Mesodermal cell (in vitro differentiated cells): ENCODE data around the gene SLC38A11.
"Not testable (repeated sequence)": the region's sequence is repeated elsewhere in the genome, so short reads cannot be mapped to it uniquely, and the experiment has no call there.

Experiments used
- H3K27ac ChIP-seq: 2 replicates; pipeline ENCODE4 v1.7.0; 2013; ENCODE audit warnings: mild to moderate bottlenecking, low read depth, low read length, moderate library complexity; ENCODE audit not compliant: severe bottlenecking
- H3K36me3 ChIP-seq: 2 replicates; pipeline ENCODE4 v1.7.1; 2013; ENCODE audit warnings: mild to moderate bottlenecking, low read length, moderate library complexity; ENCODE audit not compliant: control insufficient read depth, insufficient read depth
- H3K4me1 ChIP-seq: one replicate; pipeline ENCODE4 v1.7.1; 2013; ENCODE audit warnings: mild to moderate bottlenecking, low read length; ENCODE audit not compliant: insufficient read depth, control insufficient read depth, poor library complexity, severe bottlenecking
- H3K4me3 ChIP-seq: 2 replicates; pipeline ENCODE4 v1.7.0; 2013; ENCODE audit warnings: low read length, control low read depth, mild to moderate bottlenecking; ENCODE audit not compliant: insufficient read depth, poor library complexity, severe bottlenecking; ENCODE audit errors: extremely low read depth
- H3K9me3 ChIP-seq: 2 replicates; pipeline ENCODE4 v1.7.1; 2013; ENCODE audit warnings: mild to moderate bottlenecking, low read length, moderate library complexity; ENCODE audit not compliant: control insufficient read depth
- WGBS, 2 experiments: methylation state at CpG; one replicate each; pipeline ENCODE4 v1.1.5; 2013; ENCODE audit warnings: missing lambda C conversion rate in 2 of 2; ENCODE audit not compliant: insufficient coverage in 2 of 2; 5-methylcytosine and 5-hydroxymethylcytosine counted together

SLC38A11 gene

DNA sequence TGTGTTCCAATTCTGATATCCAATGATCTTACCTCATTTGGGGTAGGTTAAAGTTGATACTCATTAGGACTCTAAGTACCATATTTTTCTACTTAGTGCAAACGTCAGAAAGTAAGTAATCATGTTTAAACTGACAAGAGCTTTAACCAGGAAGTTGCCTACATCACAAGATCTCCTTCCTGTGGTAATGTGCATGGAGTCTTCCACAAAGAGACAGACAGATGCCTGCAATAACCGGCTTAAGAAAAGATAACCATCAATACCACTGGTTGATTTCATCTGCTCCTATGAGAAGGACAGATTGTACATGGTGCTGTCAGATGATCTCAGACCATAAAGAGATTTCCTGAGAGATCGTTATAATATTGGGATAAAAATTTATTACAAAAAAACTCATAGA lies 33.5 kb upstream of the SLC38A11 start:
- peaks cover 18% of the 10 kb centered on the region for H3K4me1 ChIP-seq
- H3K36me3 ChIP-seq, H3K4me3 ChIP-seq, H3K9me3 ChIP-seq, H3K27ac ChIP-seq: not testable (repeated sequence)
- no CpG with 5 or more reads among the region's 3 CpGs for WGBS, 2 experiments

DNA sequence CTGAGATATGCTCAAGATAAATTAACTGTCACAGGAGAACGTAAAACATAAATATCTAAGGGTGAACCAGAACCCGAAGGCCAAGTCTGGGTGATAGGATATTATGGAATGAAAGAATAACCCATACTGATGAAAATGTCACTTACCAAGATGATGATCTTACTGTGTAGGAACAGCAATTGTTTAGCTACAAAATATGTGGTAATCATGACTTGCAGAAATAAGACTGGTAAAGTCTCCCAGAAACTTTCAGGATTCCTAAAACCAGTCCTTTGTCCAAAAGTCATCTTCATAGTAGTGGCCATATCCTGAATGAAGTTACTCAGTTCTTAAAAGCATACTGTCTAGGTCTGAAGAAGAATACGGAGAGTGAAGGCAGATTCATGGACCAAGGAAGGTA lies 30.7 kb upstream of the SLC38A11 start:
- not testable (repeated sequence) for H3K9me3 ChIP-seq, H3K4me3 ChIP-seq, H3K4me1 ChIP-seq, H3K27ac ChIP-seq, H3K36me3 ChIP-seq
- 86 to 100% methylated on average over 1 of the region's 3 CpGs for WGBS, 2 experiments

DNA sequence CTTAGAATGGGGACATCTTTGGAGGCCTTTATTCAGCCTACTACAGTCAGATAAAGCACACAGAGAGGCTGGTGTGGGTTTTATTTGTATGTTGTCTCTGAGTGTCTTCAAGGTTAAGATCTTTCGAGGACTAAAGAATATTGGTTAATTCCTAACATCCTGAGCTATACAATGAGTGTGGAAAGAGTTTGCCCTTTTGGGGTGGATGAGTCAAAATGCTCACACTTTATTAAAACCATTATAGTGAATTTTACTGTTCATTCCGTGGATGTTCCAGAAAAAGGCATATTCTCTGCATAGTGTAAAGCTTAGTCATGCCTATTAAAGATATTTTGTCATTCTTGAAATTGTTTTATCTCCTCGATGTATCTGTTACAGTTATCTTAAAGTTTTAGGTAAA lies 29.1 kb upstream of the SLC38A11 start:
- Histone ChIP-seq H3K4me3 (no peak overlapping the region), H3K9me3 (peaks cover 8% of the 10 kb centered on the region), H3K4me1 (peaks cover 12% of the 10 kb centered on the region), H3K27ac (no peak overlapping the region), H3K36me3 (no peaks in the 10 kb centered on the region)
- no CpG with 5 or more reads among the region's 3 CpGs for WGBS, 2 experiments

DNA sequence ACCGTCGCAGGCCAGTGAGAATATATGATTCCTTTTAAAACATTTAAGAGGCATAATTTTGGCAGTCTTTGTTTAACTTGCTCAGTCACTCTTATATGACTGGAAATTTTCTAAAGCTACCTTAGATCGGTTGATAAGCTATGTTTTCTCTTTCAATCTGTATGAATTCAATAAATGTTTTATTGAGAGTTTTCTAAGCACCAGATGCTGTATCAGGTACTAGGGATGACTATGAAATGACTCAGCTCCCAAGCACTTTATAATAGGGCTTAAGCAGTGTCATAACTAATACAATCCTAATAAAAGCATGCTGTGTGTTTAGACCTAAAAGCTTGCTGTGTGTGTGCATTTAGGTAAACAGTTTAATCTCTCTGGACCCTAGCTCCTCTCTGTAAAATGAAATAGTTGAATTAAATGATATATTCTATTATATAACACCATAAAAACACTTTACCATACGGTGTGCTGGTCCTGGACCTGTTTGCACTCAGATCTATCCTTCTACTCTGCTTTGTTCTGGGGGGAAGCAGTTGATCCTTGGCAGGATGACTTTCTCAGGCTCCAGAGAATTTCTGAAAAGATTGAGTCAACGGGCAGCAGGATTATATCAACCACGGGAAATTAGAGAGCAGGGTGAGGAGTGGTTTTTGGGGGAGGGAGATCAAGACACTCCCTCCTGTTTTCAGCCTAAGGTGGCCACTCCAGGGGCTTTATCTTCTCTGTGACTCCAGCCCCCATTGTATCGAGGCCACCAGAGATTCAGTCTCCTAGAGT lies 26.1 kb upstream of the SLC38A11 start:
- Histone ChIP-seq H3K27ac (peak overlapping the region; percentile 62), H3K9me3 (peaks cover 8% of the 10 kb centered on the region), H3K4me3 (no peak overlapping the region), H3K4me1 (peaks cover 12% of the 10 kb centered on the region), H3K36me3 (no peaks in the 10 kb centered on the region)
- 86 to 88% methylated on average over 1 to 6 of the region's 7 CpGs for WGBS, 2 experiments

DNA sequence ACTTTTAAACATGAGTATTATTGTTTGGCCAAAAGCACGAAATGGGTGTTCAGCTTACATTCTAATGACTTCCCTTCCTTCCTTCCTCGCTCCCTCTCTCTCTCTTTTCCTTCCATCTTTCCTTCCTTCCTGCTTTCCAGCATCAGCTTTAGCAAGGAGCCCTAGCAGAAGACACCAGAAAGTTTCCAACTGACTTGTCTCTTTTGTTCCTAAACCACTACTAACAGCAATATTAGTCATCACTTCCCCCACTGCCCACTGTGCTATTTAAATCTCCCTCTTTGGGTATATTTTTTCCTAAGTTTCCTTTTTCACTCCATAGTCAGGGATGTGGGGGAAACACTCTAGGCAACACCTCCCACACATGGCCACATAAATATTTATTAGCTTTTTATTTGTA lies 25.4 kb upstream of the SLC38A11 start:
- Histone ChIP-seq H3K27ac (peak overlapping the region; percentile 62), H3K4me1 (peaks cover 12% of the 10 kb centered on the region)
- WGBS, 2 experiments, result 88% methylated on average over 1 of the region's 2 CpGs; no CpG with 5 or more reads in 1 of the 2 experiments
- H3K36me3 ChIP-seq, H3K4me3 ChIP-seq, H3K9me3 ChIP-seq: not testable (repeated sequence)

DNA sequence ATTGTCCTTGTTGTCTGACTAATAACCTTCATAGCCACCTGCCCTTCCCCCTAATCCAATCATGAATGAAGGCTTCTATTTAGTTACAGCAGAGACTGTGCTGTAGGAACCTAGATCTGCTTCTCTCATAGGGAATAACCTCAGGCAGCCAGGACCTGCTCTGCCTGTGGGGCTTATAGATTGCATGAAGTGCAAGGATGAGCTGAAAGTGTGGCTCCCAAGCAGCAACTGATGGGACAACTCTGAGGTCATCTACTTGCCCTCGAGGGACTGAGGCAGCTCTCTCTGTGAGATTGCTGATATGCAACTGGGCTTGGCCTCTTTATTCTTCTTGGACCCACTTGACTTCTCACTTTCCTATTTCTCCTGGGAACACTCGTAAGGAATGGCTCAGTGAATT lies 23.8 kb upstream of the SLC38A11 start:
- 85 to 88% methylated on average over 1 of the region's 2 CpGs for WGBS, 2 experiments
- no peak overlapping the region for H3K27ac ChIP-seq
- no peak overlapping the region for H3K4me3 ChIP-seq
- H3K4me1 ChIP-seq, result peaks cover 12% of the 10 kb centered on the region
- no peaks in the 10 kb centered on the region for H3K36me3 ChIP-seq
- peaks cover 4% of the 10 kb centered on the region for H3K9me3 ChIP-seq

DNA sequence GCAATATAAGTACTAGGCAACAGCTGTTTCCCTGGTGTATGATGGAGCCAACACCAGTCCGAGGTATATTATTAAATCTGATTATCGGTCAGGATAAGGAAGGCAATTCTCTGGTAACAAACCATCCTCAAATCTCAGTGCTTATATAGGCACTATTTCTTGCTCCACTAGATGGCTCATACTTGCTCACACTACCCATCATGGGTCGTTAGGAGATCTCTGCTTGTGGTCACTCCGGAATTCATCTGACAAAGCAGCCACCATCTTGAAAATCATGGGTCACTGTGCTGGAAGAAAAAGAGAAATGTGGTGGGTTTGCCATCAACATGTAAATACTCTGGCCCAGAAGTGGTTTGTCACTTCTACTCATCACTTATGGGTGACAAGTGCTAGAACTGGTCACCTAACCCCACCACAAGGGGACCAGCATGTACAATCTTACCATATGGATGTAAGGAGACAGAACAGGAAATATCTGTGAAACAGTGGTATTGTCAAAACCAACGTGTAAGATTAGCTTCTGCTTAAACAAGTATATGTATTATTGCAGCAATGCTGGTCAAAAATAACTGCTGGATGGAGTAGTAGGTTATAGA lies 21.6 kb upstream of the SLC38A11 start:
- not testable (repeated sequence) for H3K4me1 ChIP-seq, H3K9me3 ChIP-seq, H3K36me3 ChIP-seq, H3K4me3 ChIP-seq, H3K27ac ChIP-seq
- 92 to 94% methylated on average over 3 of the region's 5 CpGs for WGBS, 2 experiments

DNA sequence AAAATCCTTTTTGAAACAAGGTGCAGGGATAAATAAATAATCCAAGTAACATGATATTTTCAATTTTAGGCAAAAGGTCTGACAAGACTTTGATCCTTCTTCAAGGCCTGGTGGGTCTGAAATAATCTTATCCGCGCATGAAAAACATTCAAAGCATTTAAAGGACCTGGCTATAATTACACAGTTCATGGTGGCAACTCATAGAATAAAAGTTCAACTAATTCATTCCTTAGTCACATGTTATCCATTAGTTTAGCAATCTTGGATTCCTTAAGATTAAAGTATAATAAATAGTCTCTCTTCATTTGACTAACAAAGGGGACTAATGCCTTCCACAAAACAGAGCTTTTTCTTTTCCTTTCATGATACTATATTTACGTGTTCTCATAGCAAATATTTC lies 21.0 kb upstream of the SLC38A11 start:
- peaks cover 6% of the 10 kb centered on the region for H3K4me1 ChIP-seq
- H3K9me3 ChIP-seq, result no peaks in the 10 kb centered on the region
- no peak overlapping the region for H3K27ac ChIP-seq
- no peak overlapping the region for H3K4me3 ChIP-seq
- H3K36me3 ChIP-seq, result no peaks in the 10 kb centered on the region
- 100% methylated on average over 1 of the region's 3 CpGs; no CpG with 5 or more reads in 1 of the 2 experiments for WGBS, 2 experiments

DNA sequence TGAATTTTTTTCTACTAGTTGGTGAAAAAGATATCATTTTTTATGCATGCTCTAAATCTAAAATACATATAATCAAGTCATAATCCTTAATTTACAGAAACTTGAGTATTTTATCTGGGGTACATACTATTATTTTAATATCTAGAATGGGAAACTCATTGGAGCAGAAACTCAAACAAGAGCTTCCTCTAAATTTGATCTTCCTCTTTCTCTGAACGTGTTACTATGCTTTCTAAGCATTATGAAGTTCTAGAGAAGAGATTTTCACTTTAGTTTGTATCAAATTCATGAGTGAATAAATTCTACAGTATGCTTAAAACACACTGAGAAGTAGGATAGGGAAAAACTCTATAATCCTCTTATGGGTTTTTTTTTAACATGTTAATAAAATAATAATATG lies 20.6 kb upstream of the SLC38A11 start:
- no peak overlapping the region for H3K27ac ChIP-seq

DNA sequence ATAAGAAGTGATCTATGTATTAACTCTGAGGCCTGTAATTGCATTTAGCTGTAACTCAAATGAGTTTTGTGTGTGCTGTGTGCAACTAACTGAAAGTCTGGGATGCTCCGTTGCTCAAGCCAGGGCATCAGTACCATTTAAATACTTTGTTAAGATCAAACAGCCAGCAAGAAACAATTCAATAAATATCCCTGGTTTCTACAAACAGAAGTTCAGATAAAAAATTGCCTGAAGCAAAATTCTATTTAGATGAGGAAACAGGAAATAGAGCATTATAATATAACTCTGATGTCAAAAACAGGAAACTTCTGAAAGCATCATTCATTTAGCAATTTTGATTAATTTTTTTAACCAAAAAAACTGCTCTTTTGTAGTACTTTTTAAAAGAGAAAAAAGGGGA lies 18.9 kb upstream of the SLC38A11 start:
- WGBS, 2 experiments, result no CpG with 5 or more reads among the region's 1 CpG
- Histone ChIP-seq H3K4me3 (no peak overlapping the region), H3K36me3 (no peaks in the 10 kb centered on the region), H3K27ac (no peak overlapping the region), H3K9me3 (no peaks in the 10 kb centered on the region), H3K4me1 (no peaks in the 10 kb centered on the region)

More for the DNA sequence above, 20.6 kb upstream of the SLC38A11 start:
- no peak overlapping the region for H3K4me3 ChIP-seq
- no CpG with 5 or more reads among the region's 1 CpG for WGBS, 2 experiments
- H3K9me3 ChIP-seq, result no peaks in the 10 kb centered on the region
- peaks cover 6% of the 10 kb centered on the region for H3K4me1 ChIP-seq
- H3K36me3 ChIP-seq, result no peaks in the 10 kb centered on the region

DNA sequence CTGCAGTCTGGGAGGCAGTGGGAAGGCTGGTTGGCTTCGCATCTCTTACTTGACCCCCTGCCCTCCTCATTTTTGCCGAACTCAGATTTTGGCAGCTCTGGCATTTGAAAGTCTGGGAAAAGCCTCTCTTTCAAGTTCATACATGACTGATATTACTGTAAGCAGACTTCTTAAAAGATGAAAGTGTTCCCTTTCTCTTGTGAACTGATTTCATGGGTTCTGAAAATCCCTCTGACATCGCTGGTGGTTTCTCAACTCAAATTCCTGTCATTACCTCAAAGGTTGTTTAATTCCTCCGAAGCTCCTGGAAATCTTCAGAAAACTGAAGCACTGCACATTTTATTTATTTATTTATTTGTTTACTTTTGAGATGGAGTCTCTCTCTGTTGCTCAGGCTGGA lies 16.9 kb upstream of the SLC38A11 start:
- Histone ChIP-seq H3K27ac (no peak overlapping the region), H3K9me3 (peaks cover 11% of the 10 kb centered on the region), H3K4me1 (no peaks in the 10 kb centered on the region), H3K36me3 (no peaks in the 10 kb centered on the region), H3K4me3 (no peak overlapping the region)
- WGBS, 2 experiments, result 91 to 100% methylated on average over 1 of the region's 4 CpGs
